Spleen (tissue), 11 donors: ENCODE results near the gene SPNS2. TPM values are rescaled to one million over a fixed set of nuclear protein-coding genes. Genes with fewer than 3 reads are reported as not detected.

Experiments
- DNase-seq: peaks from one replicate; pipeline ENCODE4 v3.0.0-alpha.2; 2020
- H3K27ac ChIP-seq, 8 donors: fragments of 200-600 bp; sonication (generic) in 7 of 8; 1 replicate in 4 of 8; 2 replicates in 4 of 8; pipeline versions ENCODE4 v1.5.0 to v1.8.0; 2016 to 2021; ENCODE audit warnings: inconsistent platforms in 4 of 8, mild to moderate bottlenecking in 4 of 8, moderate library complexity in 1 of 8
- H3K27me3 ChIP-seq, 7 donors: fragments of 200-600 bp; sonication (generic) in 6 of 7; replicated peaks in 1 of 7; 1 replicate in 4 of 7; 2 replicates in 3 of 7; pipeline versions ENCODE4 v1.5.0 to v1.8.0; 2016 to 2021; ENCODE audit warnings: inconsistent platforms in 3 of 7, mild to moderate bottlenecking in 1 of 7
- H3K36me3 ChIP-seq, 6 donors: fragments of 200-600 bp; sonication (generic) in 5 of 6; 1 replicate in 4 of 6; 2 replicates in 2 of 6; pipeline versions ENCODE4 v1.5.0 to v1.8.0; 2016 to 2021; ENCODE audit warnings: inconsistent platforms in 2 of 6
- H3K4me1 ChIP-seq, 6 donors: fragments of 200-600 bp; sonication (generic) in 5 of 6; 1 replicate in 3 of 6; 2 replicates in 3 of 6; pipeline versions ENCODE4 v1.5.0 to v1.8.0; 2016 to 2021; ENCODE audit warnings: inconsistent platforms in 3 of 6
- H3K4me3 ChIP-seq, 8 donors: fragments of 200-600 bp; sonication (generic) in 7 of 8; 1 replicate in 4 of 8; 2 replicates in 4 of 8; pipeline versions ENCODE4 v1.5.0 to v1.8.0; 2016 to 2021; ENCODE audit warnings: inconsistent platforms in 4 of 8, mild to moderate bottlenecking in 4 of 8, moderate library complexity in 2 of 8
- H3K9me3 ChIP-seq, 8 donors: fragments of 200-600 bp; sonication (generic) in 7 of 8; 1 replicate in 4 of 8; 2 replicates in 4 of 8; pipeline versions ENCODE4 v1.5.0 to v1.8.0; 2016 to 2021; ENCODE audit warnings: inconsistent platforms in 4 of 8
- POLR2A ChIP-seq, 3 donors: fragments of 450-650 bp; IDR thresholded peaks; one replicate each; pipeline ENCODE4 v1.5.1; 2017; ENCODE audit warnings: antibody characterized with exemption in 3 of 3, mild to moderate bottlenecking in 1 of 3
- POLR2AphosphoS5 ChIP-seq, 3 donors: sonication (generic); formaldehyde crosslinking; IDR thresholded peaks; one replicate each; pipeline ENCODE4 v1.5.1; 2017; ENCODE audit warnings: antibody characterized with exemption in 3 of 3
- WGBS, 5 donors: extraction: QIAGEN DNeasy Blood & Tissue Kit in 3 of 5; methylation state at CpG; one replicate each; pipeline versions ENCODE4 v1.1.5 to v1.1.7; 2013 to 2018; 5-methylcytosine and 5-hydroxymethylcytosine counted together
- intact Hi-C: fragments of 100-400 bp; cut with DNase I; formaldehyde crosslinking; loops from one replicate; pipeline ENCODE4 v1.15.0; 2023; ENCODE audit warnings: low total_unique reads
- polyA plus RNA-seq, 3 donors: library from polyadenylated mRNA; stranded (reverse); fragments of 200-250 nt; gene quantifications; one replicate each; pipeline ENCODE4 v1.2.1, GENCODE V29; 2013
- total RNA-seq, 7 donors: library from RNA; depleted of rRNA in 3 of 7; stranded (reverse); fragments of >200 nt in 3 of 7; fragmentation: NEBNext Ultra II Directional in 4 of 7; extraction: Animal tissue kit (Norgen Biotek cat#: 25700) in 4 of 7; gene quantifications; one replicate each; pipeline versions ENCODE4 v1.1.0 to v1.2.1, GENCODE V29; 2016 to 2021
- TF ChIP-seq, protein P1 (sequence below), 11 experiments: fragments of 200-600 bp in 7 of 11; fragments of 450-650 bp in 4 of 11; sonication (generic) in 4 of 11; IDR thresholded peaks in 8 of 11; conservative IDR thresholded peaks in 3 of 11; 1 replicate in 7 of 11; 2 replicates in 4 of 11; pipeline versions ENCODE4 v1.4.0 to v1.8.0; 2016 to 2021; ENCODE audit warnings: antibody characterized with exemption in 11 of 11, inconsistent platforms in 4 of 11, mild to moderate bottlenecking in 1 of 11
- donor health status: healthy with polysubstance abuse.
- donor health status: DM: no; HTN: no; CAD: no; lungs with moderate emphysema.
- donor health status: DM: no; HTN: no; CAD: no.
- donor health status: Bipolar disorder and iron deficiency.
- donor health status: healthy.
- donor health status: DM: no; HTN: no; CAD: no.
- donor health status: DM: yes; HTN: yes; CAD: no.

The SPNS2 gene
- total and polyA plus RNA-seq, 10 donors = 8.1 to 53.5 (median 22.9) TPM

DNA sequence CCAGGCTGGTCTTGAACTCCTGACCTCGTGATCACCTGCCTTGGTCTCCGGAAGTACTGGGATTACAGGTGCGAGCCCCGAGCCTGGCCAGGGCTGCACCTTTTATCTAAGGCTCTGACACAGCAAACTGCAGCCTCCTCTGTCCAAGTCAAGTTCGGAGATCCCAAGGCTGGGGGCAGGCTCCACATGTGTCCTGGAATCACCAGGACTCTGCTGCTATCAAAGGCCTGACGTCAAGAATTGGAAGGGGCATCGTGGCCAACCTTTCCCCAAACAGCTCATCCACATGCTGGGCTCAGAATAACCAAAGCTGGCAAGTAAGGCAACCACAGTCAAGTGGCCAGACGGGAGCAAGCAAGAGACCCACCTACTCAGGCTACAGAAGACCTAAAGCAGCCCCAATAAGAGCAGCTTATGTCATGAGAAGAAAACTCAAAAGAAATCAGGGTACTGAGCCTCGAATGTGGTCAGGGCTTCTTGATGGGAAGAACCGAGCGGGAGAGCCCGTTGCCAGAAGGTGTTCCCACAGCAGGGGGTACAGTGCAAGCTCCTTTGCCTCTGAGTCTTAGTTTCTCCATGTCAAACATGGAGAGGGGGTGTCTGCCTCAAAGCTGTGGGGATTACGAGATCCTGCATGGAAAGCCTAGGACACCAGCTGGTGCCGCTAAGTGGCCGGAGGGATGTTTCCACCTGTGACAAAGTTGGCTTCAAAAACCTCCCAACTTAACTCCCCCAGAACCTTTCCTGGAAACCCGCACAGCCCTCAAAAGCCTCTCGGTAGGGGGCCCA lies 48.6 kb downstream of the SPNS2 start:
- Histone ChIP-seq H3K27ac (no peak overlapping the region), H3K4me3 (no peak overlapping the region), H3K9me3 (no peaks in the 10 kb centered on the region), H3K27me3 (no peaks in the 10 kb centered on the region), H3K36me3 (peaks cover 3 to 100% (median 95%) of the 10 kb centered on the region in 6 donors), H3K4me1 (peaks cover 0 to 33% (median 19%) of the 10 kb centered on the region in 6 donors)
- peak; percentile 49 for DNase-seq
- intact Hi-C loops = no loop called here
- WGBS, 5 donors = 90 to 94% (median 93%) methylated on average over 14 to 17 of the region's 17 CpGs
- TF ChIP-seq POLR2AphosphoS5 (IDR thresholded peaks at IDR 0.05) = no peak
- TF ChIP-seq, protein P1, sequence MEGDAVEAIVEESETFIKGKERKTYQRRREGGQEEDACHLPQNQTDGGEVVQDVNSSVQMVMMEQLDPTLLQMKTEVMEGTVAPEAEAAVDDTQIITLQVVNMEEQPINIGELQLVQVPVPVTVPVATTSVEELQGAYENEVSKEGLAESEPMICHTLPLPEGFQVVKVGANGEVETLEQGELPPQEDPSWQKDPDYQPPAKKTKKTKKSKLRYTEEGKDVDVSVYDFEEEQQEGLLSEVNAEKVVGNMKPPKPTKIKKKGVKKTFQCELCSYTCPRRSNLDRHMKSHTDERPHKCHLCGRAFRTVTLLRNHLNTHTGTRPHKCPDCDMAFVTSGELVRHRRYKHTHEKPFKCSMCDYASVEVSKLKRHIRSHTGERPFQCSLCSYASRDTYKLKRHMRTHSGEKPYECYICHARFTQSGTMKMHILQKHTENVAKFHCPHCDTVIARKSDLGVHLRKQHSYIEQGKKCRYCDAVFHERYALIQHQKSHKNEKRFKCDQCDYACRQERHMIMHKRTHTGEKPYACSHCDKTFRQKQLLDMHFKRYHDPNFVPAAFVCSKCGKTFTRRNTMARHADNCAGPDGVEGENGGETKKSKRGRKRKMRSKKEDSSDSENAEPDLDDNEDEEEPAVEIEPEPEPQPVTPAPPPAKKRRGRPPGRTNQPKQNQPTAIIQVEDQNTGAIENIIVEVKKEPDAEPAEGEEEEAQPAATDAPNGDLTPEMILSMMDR (IDR thresholded peaks at IDR 0.05 in 8 of 11, conservative IDR thresholded peaks at IDR 0.05 in 3 of 11) = no peak
- TF ChIP-seq POLR2A (IDR thresholded peaks at IDR 0.05) = no peak

DNA sequence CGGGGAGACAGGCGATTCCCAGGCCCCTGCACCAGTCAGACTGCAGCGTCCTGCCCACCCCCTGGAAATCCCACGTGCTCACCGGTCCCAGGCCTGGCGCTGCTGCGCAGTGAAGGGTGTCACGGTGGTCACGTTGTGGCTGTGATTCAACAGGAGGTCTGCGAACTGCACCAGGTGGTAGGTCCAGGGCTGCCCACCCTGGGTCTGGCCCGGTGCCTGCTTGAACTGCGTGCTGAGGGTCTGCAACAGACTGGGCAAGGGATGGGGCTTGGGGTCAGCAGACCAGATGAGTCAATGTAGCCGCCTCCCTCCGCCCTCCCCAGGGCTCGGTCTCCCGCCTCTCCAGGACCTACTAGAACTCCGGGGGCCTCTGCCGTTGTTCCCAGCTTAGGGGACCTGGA lies 49.4 kb downstream of the SPNS2 start:
- TF ChIP-seq, protein P1 (IDR thresholded peaks at IDR 0.05 in 8 of 11, conservative IDR thresholded peaks at IDR 0.05 in 3 of 11) = no peak
- no peak for TF ChIP-seq POLR2A (IDR thresholded peaks at IDR 0.05)
- peak in 1 of 3 donors; percentile 64 for TF ChIP-seq POLR2AphosphoS5 (IDR thresholded peaks at IDR 0.05)
- Histone ChIP-seq H3K36me3 (peaks cover 3 to 100% (median 94%) of the 10 kb centered on the region in 6 donors), H3K9me3 (no peaks in the 10 kb centered on the region), H3K27me3 (no peaks in the 10 kb centered on the region), H3K27ac (no peak overlapping the region), H3K4me1 (peaks cover 0 to 27% (median 15%) of the 10 kb centered on the region in 6 donors), H3K4me3 (no peak overlapping the region)
- DNase-seq = peak; percentile 60
- WGBS, 5 donors = 93 to 100% (median 95%) methylated on average over 2 to 18 of the region's 18 CpGs
- intact Hi-C loops = no loop called here

DNA sequence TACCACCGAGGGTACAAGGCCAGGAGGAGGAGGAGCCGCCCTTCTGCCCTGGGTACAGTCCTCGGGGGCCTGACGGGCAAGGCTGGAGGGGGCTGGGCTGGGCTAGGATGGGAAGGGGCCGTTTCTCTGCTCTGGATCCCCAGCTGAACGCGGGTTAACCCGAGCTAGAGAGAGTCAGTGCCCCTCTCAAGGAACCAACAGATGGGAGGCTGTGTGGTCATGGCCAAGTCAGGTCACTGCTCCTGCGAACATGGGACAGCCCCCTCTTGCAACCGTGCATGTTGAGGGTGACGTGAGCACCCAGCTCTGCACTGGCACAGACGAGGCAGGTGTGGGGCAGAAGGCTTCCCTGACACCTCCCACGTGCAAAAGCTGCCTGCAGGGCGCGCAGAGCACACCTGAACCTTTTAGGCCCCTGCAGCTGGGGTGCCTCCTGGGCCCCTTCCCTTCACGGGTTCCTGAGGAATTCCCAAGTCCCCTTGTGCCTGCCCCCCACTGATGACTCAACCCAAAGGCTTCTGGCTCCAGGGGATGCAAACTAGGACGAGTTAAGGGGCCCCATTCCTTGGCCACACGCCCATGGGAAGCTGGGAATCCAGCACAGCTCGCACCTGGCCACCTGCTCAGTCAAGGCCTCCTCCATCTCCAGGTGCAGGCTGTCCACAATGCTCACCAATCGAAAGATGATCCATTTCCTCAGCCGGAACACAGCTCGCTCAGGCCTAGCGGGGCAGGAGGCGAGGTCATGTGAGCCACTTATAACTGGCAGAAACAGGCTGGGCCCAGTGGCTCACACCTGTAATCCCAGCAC lies 50.2 kb downstream of the SPNS2 start:
- Histone ChIP-seq H3K4me3 (no peak overlapping the region), H3K4me1 (peaks cover 2 to 27% (median 15%) of the 10 kb centered on the region in 6 donors), H3K9me3 (no peaks in the 10 kb centered on the region), H3K27me3 (no peaks in the 10 kb centered on the region), H3K36me3 (peaks cover 3 to 100% (median 94%) of the 10 kb centered on the region in 6 donors), H3K27ac (no peak overlapping the region)
- intact Hi-C loops = no loop called here
- peak in 1 of 3 donors; percentile 50 for TF ChIP-seq POLR2AphosphoS5 (IDR thresholded peaks at IDR 0.05)
- TF ChIP-seq, protein P1 (IDR thresholded peaks at IDR 0.05 in 8 of 11, conservative IDR thresholded peaks at IDR 0.05 in 3 of 11) = no peak
- WGBS, 5 donors = 89 to 92% (median 91%) methylated on average over 9 to 24 of the region's 24 CpGs
- peak; percentile 58 for DNase-seq
